ENCODE results near the gene TRIM31. TPM values are rescaled to one million over a fixed set of nuclear protein-coding genes. Genes with fewer than 3 reads are reported as not detected.
"Not testable (repeated sequence)": the region's sequence is repeated elsewhere in the genome, so short reads cannot be mapped to it uniquely, and the experiment has no call there.

TRIM31 gene
- total RNA-seq, 1 donor from 2014 or later: not detected

GRCh38 chr6:30118691-30119090 lies 5.8 kb upstream of the TRIM31 start:
- intact Hi-C loops (cut with micrococcal nuclease): not testable (repeated sequence)

GRCh38 chr6:30116724-30117123 lies 3.8 kb upstream of the TRIM31 start:
- intact Hi-C loops (cut with micrococcal nuclease): no loop called here

- intact Hi-C loops (cut with micrococcal nuclease): no loop called here
These were observed 951 bp upstream of the TRIM31 start for GRCh38 chr6:30113841-30114240.

- intact Hi-C loops (cut with micrococcal nuclease): no loop called here
These were observed 392 bp downstream of the TRIM31 start for GRCh38 chr6:30112402-30112994.

GRCh38 chr6:30111266-30111856 lies 1.5 kb downstream of the TRIM31 start:
- intact Hi-C loops (cut with micrococcal nuclease): no loop called here

- intact Hi-C loops (cut with micrococcal nuclease): loop anchor here (5.0 kb wide), 2 partner anchors 37 to 108 kb away; partner anchors contain the start of genes PPP1R11 and TRIM26
These were observed 8.2 kb downstream of the TRIM31 start for GRCh38 chr6:30104661-30105060.

- intact Hi-C loops (cut with micrococcal nuclease): loop anchor here (1.0 to 5.0 kb wide), 5 partner anchors 27 to 293 kb away; partner anchors contain the start of genes PPP1R11 and TRIM26
These were observed 9.1 kb downstream of the TRIM31 start for GRCh38 chr6:30103872-30104179.

- intact Hi-C loops (cut with micrococcal nuclease): loop anchor here (1.0 to 5.0 kb wide), 5 partner anchors 28 to 294 kb away; partner anchors contain the start of genes PPP1R11 and TRIM26
These were observed 9.7 kb downstream of the TRIM31 start for GRCh38 chr6:30102970-30103871.

- intact Hi-C loops (cut with micrococcal nuclease): loop anchor here (5.0 kb wide), 2 partner anchors 35 to 110 kb away; partner anchors contain the start of genes PPP1R11 and TRIM26
These were observed 10.4 kb downstream of the TRIM31 start for GRCh38 chr6:30102414-30102969.

- intact Hi-C loops (cut with micrococcal nuclease): loop anchor here (5.0 kb wide), 2 partner anchors 34 to 111 kb away; partner anchors contain the start of genes PPP1R11 and TRIM26
These were observed 11.2 kb downstream of the TRIM31 start for GRCh38 chr6:30101444-30102413.

- intact Hi-C loops (cut with micrococcal nuclease): loop anchor here (5.0 kb wide), 2 partner anchors 34 to 111 kb away; partner anchors contain the start of genes PPP1R11 and TRIM26
These were observed 12.1 kb downstream of the TRIM31 start for GRCh38 chr6:30100585-30101443.

GRCh38 chr6:30100154-30100553 lies 12.7 kb downstream of the TRIM31 start:
- intact Hi-C loops (cut with micrococcal nuclease): loop anchor here (5.0 kb wide), 2 partner anchors 33 to 112 kb away; partner anchors contain the start of genes PPP1R11 and TRIM26

GRCh38 chr6:30097902-30098768 lies 14.8 kb downstream of the TRIM31 start:
- intact Hi-C loops (cut with micrococcal nuclease): no loop called here

GRCh38 chr6:30096829-30097228 lies 16.1 kb downstream of the TRIM31 start:
- intact Hi-C loops (cut with micrococcal nuclease): no loop called here

GRCh38 chr6:30093951-30094661 lies 18.8 kb downstream of the TRIM31 start:
- intact Hi-C loops (cut with micrococcal nuclease): no loop called here

- intact Hi-C loops (cut with micrococcal nuclease): no loop called here
These were observed 19.9 kb downstream of the TRIM31 start for GRCh38 chr6:30092852-30093543.

Data from T-helper 2 cell treated with Interferon-gamma antibody and Interleukin-4, amounts not matched to agents 100 ng/mL and 5 ng/mL, for 36 hours (primary cell).